CD4-positive, alpha-beta T cell (primary cell): ENCODE data around the gene ANXA6. TPM values are rescaled to one million over a fixed set of nuclear protein-coding genes. Genes with fewer than 3 reads are reported as not detected.

Experiments
- ATAC-seq: fragments of 200-7000 bp; cut with Tn5 transposase; one replicate; pipeline ENCODE4 v1.10.0; 2022; ENCODE audit warnings: mild to moderate bottlenecking; ENCODE audit not compliant: poor library complexity
- CTCF ChIA-PET: fragments of 350-600 bp; sonication (Branson Sonifier 250); formaldehyde crosslinking; loops from one replicate; lab custom pipeline; 2021; ENCODE audit warnings: antibody characterized with exemption, inconsistent platforms; lab: Charles Lee
- POLR2A ChIA-PET: fragments of 350-600 bp; sonication (Branson Sonifier 250); formaldehyde crosslinking; loops from one replicate; lab custom pipeline; 2021; ENCODE audit warnings: antibody characterized with exemption, inconsistent platforms; lab: Charles Lee
- DNase-seq, 14 experiments: peaks; one replicate each; pipeline ENCODE4 v3.0.0-alpha.2; 2013 to 2020; ENCODE audit warnings: mixed read lengths in 2 of 14
- H3K27ac ChIP-seq, 2 donors: one replicate each; pipeline versions ENCODE4 v1.5.1 to v1.7.0; 2013; ENCODE audit warnings: low read length in 2 of 2, low read depth in 1 of 2, mild to moderate bottlenecking in 1 of 2
- H3K27me3 ChIP-seq, 2 experiments: 1 replicate in 1 of 2; 2 replicates in 1 of 2; pipeline versions ENCODE4 v1.6.1 to v1.7.0; 2013; ENCODE audit warnings: low read length in 2 of 2, control low read depth in 1 of 2, mild to moderate bottlenecking in 1 of 2, moderate library complexity in 1 of 2; ENCODE audit not compliant: insufficient read depth in 2 of 2, control insufficient read depth in 1 of 2
- H3K36me3 ChIP-seq: one replicate; pipeline ENCODE4 v1.6.1; 2013; ENCODE audit warnings: low read length, control low read depth; ENCODE audit not compliant: insufficient read depth
- H3K4me1 ChIP-seq: one replicate; pipeline ENCODE4 v1.6.1; 2013; ENCODE audit warnings: low read length, control low read depth; ENCODE audit not compliant: insufficient read depth
- H3K4me3 ChIP-seq: one replicate; pipeline ENCODE4 v1.5.1; 2013; ENCODE audit warnings: mild to moderate bottlenecking, low read length, moderate library complexity
- H3K9me3 ChIP-seq, 2 experiments: 1 replicate in 1 of 2; 2 replicates in 1 of 2; pipeline versions ENCODE4 v1.6.1 to v1.7.0; 2013; ENCODE audit warnings: low read length in 2 of 2, mild to moderate bottlenecking in 2 of 2, control low read depth in 1 of 2, moderate library complexity in 1 of 2; ENCODE audit not compliant: control insufficient read depth in 1 of 2, insufficient read depth in 1 of 2
- H3K27ac Mint-ChIP-seq: one replicate; pipeline ENCODE4 v1.8.0; 2020; ENCODE audit warnings: mixed read lengths
- H3K27me3 Mint-ChIP-seq: one replicate; pipeline ENCODE4 v1.8.0; 2021; ENCODE audit warnings: mixed read lengths
- H3K36me3 Mint-ChIP-seq: one replicate; pipeline ENCODE4 v1.8.0; 2021; ENCODE audit warnings: low read depth, mixed read lengths
- H3K4me1 Mint-ChIP-seq: one replicate; pipeline ENCODE4 v1.8.0; 2021; ENCODE audit warnings: low read depth, mixed read lengths
- H3K4me3 Mint-ChIP-seq: one replicate; pipeline ENCODE4 v1.8.0; 2020; ENCODE audit warnings: mild to moderate bottlenecking, mixed read lengths
- H3K9me3 Mint-ChIP-seq: one replicate; pipeline ENCODE4 v1.8.0; 2020; ENCODE audit warnings: mixed read lengths
- CTCF ChIP-seq: fragments of 200-600 bp; IDR thresholded peaks from one replicate; pipeline ENCODE4 v1.8.0; 2022; ENCODE audit warnings: antibody characterized with exemption, mild to moderate bottlenecking
- intact Hi-C, 2 experiments: fragments of 100-400 bp; cut with DNase I in 1 of 2; cut with micrococcal nuclease in 1 of 2; formaldehyde crosslinking; loops; one replicate each; pipeline versions ENCODE4 v1.15.1 to v1.9.0; 2023 to 2025; cut with DNase I, micrococcal nuclease
- polyA plus RNA-seq, 2 donors: library from polyadenylated mRNA; unstranded; fragments of 120-200 nt; gene quantifications; one replicate each; pipeline ENCODE4 v1.2.1, GENCODE V29; 2013
- total RNA-seq, 174 experiments: library from RNA in 2 of 174; stranded (reverse) in 2 of 174; gene quantifications; one replicate each; pipeline ENCODE4 v1.2.3 and lab custom pipeline; 2021 to 2026

The ANXA6 gene
- 100 to 1,000 TPM; 108 to 130 TPM for total RNA-seq
- 467 TPM for polyA plus RNA-seq (2013, experiment 1 of 2)
- polyA plus RNA-seq (2013, experiment 2 of 2): 353 TPM
- total RNA-seq (lab: John Stamatoyannopoulos, UW): 58.5 to 615 (median 265) reads per million in 172 experiments

GRCh38 chr5:151157426-151158286, at the start of gene ANXA6:
Gene ANXA6, minus strand, starts transcription at chr5:151157779. Its CDS starts 9,878 bp downstream, at chr5:151147901.
- DNase-seq: peak; percentile 29 to 85 (median 56)
- Histone ChIP-seq H3K27me3 (no peaks in the 10 kb centered on the region), H3K4me1 (peaks cover 57% of the 10 kb centered on the region), H3K27ac (peak within 1 kb of the TSS; percentile 89 to 91), H3K36me3 (peaks cover 12% of the 10 kb centered on the region), H3K4me3 (peak within 1 kb of the TSS; percentile 99), H3K9me3 (no peaks in the 10 kb centered on the region)
- intact Hi-C loops: loop anchor here (1.0 to 5.0 kb wide), 4 partner anchors 15 to 109 kb away; partner anchors contain the start of gene GM2A (in 1 of the 2)
- no peaks in the 10 kb centered on the region for H3K27me3 Mint-ChIP-seq
- POLR2A ChIA-PET: interaction anchor here (0.5 to 6.3 kb wide), 12 partner anchors 8 to 95 kb away, joined by 3 to 71 read pairs (median 5); partner anchors contain the start of genes CCDC69, GM2A and TNIP1
- H3K27ac Mint-ChIP-seq: peak within 1 kb of the TSS; percentile 91
- H3K4me3 Mint-ChIP-seq: peak within 1 kb of the TSS; percentile 99
- CTCF ChIA-PET: interaction anchor here (0.7 to 3.6 kb wide), 4 partner anchors 10 to 81 kb away, joined by 4 to 27 read pairs (median 6); no protein-coding TSS in a partner anchor
- H3K36me3 Mint-ChIP-seq: peaks cover 35% of the 10 kb centered on the region
- H3K4me1 Mint-ChIP-seq: peaks cover 79% of the 10 kb centered on the region
- TF ChIP-seq CTCF: no peak
- no peaks in the 10 kb centered on the region for H3K9me3 Mint-ChIP-seq
- peak; percentile 65 for ATAC-seq

GRCh38 chr5:151205411-151205810, 47.8 kb upstream of the ANXA6 start:
- Mint-ChIP-seq H3K9me3 (no peaks in the 10 kb centered on the region), H3K27ac (peak overlapping the region; percentile 71), H3K36me3 (peaks cover 60% of the 10 kb centered on the region), H3K4me1 (peaks cover 70% of the 10 kb centered on the region), H3K4me3 (no peak overlapping the region), H3K27me3 (no peaks in the 10 kb centered on the region)
- POLR2A ChIA-PET: interaction anchor here (0.6 kb wide), 1 partner anchor 87 kb away, joined by 4 read pairs; no protein-coding TSS in a partner anchor
- CTCF ChIA-PET: interaction anchor here (3.5 kb wide), 1 partner anchor 33 kb away, joined by 13 read pairs; no protein-coding TSS in a partner anchor
- peaks cover 69% of the 10 kb centered on the region for H3K4me1 ChIP-seq
- intact Hi-C loops: loop anchor here in 1 of 2 experiments (5.0 kb wide), 1 partner anchor 38 kb away; no protein-coding TSS in a partner anchor
- DNase-seq (no peak), ATAC-seq (no peak)
- H3K27ac ChIP-seq: no peak overlapping the region
- H3K36me3 ChIP-seq: peaks cover 39% of the 10 kb centered on the region
- no peak for TF ChIP-seq CTCF
- no peaks in the 10 kb centered on the region for H3K9me3 ChIP-seq
- H3K4me3 ChIP-seq: no peak overlapping the region
- no peaks in the 10 kb centered on the region for H3K27me3 ChIP-seq

GRCh38 chr5:151204051-151204450, 46.5 kb upstream of the ANXA6 start:
- H3K36me3 Mint-ChIP-seq: peaks cover 71% of the 10 kb centered on the region
- peaks cover 63% of the 10 kb centered on the region for H3K4me1 Mint-ChIP-seq

More at GRCh38 chr5:151204051-151204450, 46.5 kb upstream of the ANXA6 start:
- Histone ChIP-seq H3K4me1 (peaks cover 56% of the 10 kb centered on the region), H3K27ac (peak overlapping the region; percentile 13 to 29), H3K9me3 (no peaks in the 10 kb centered on the region), H3K4me3 (no peak overlapping the region), H3K36me3 (peaks cover 53% of the 10 kb centered on the region), H3K27me3 (no peaks in the 10 kb centered on the region)
- no peak for TF ChIP-seq CTCF
- DNase-seq (no peak), ATAC-seq (no peak)
- H3K4me3 Mint-ChIP-seq: no peak overlapping the region
- ChIA-PET CTCF (interaction anchor here (3.5 kb wide), 1 partner anchor 35 kb away, joined by 13 read pairs; no protein-coding TSS in a partner anchor), POLR2A (interaction anchor here (1.3 to 4.6 kb wide), 3 partner anchors 8 to 20 kb away, joined by 4 to 31 read pairs (median 13); partner anchors contain the start of gene CCDC69)
- no peaks in the 10 kb centered on the region for H3K9me3 Mint-ChIP-seq
- H3K27ac Mint-ChIP-seq: peak overlapping the region; percentile 71
- intact Hi-C loops: no loop called here
- no peaks in the 10 kb centered on the region for H3K27me3 Mint-ChIP-seq
